GM21360 (cell line): Measurements from ENCODE around the gene TTC39C.

Experiments
- ATAC-seq: cut with Tn5 transposase; IDR thresholded peaks from one replicate; pipeline ENCODE4 v1.9.1; 2021; ENCODE audit warnings: mild to moderate bottlenecking, moderate library complexity; ENCODE audit not compliant: unreplicated experiment

Gene TTC39C

GRCh38 chr18:24075767-24076597 is 61.4 kb downstream of the TTC39C start:
- ATAC-seq = no peak

- ATAC-seq = no peak
These were observed 62.4 kb downstream of the TTC39C start for GRCh38 chr18:24076950-24077349.

DNA sequence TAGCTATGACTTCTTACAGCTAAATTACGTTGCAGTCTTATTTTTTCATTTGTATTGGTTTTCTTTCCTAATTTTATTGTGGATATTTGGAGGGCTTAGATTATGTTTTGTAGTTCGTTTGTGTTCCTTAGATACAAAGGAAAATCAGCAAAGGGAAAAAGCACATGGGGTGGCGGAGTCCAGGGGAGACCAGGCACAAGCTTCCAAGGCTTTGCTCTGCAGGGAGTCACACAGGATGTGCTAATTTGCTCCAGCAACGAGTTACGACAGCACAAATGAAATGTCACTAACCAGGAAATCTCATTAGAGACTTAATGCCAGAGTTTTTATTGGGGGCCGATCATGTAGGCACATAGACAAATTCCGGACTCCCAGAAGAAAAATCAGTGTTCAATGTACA is 63.8 kb downstream of the TTC39C start:
- ATAC-seq = no peak

DNA sequence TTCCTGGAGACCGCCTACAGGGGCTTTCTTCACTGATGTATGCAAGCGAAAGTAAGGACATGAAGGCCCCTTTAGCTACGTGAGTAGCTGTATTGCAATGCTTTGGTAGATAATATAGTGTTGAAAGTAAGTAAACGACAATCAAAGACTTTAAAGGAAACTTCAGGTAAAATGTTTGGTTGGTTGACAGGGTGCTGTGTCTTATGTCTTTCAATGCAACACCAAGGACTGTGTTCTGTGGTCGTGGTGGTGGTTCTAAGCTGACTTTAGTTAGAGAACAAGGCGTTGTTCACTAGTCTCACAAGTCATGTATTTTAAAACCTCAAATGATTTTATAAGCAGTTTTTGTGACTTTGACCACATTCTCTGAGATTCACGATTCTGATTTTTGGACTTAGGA is 66.3 kb downstream of the TTC39C start:
- no peak for ATAC-seq

GRCh38 chr18:24083550-24083949 is 69.0 kb downstream of the TTC39C start:
- ATAC-seq = no peak

DNA sequence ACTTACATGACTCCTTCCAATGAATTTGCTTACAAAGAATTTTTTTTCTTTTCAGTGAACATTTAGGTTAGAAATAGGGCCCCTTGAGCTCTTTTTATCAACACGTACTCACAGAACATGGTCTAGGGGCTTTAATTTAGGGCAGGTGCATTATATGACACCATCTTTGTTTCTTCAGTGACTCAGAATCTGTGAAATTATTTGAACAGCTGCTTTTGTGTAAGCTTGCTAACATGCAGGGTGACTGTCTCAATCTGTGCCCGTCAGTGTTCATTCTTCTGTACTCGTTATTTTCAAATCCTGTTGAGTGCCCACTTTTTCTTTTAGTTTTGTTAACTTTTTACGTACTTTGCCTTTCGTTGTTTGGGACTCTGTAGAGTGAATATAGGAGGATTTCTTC is 71.5 kb downstream of the TTC39C start:
- no peak for ATAC-seq

DNA sequence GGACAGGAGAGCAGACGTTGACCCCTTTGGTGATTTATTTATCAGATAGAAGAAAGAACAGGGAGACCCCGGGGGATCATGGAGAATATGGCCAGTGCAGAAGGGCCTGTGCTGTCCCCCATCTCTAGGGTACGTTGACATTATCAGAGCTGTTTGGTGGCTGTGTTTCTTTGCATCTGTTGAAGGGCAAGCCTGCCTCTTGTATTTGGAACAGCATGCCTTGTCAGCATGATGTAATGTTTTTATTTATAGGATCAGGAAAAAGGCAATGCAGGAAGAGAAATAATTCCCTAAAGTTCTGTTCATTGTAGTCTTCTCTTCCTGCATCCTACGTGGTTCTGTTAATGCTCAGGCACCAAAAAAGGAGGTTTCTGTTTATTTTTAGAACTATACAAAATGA is 74.5 kb downstream of the TTC39C start:
- ATAC-seq = no peak

- ATAC-seq = no peak
These were observed 75.2 kb downstream of the TTC39C start for GRCh38 chr18:24089515-24090337.

- ATAC-seq = no peak
These were observed 76.3 kb downstream of the TTC39C start for GRCh38 chr18:24090876-24091275.

DNA sequence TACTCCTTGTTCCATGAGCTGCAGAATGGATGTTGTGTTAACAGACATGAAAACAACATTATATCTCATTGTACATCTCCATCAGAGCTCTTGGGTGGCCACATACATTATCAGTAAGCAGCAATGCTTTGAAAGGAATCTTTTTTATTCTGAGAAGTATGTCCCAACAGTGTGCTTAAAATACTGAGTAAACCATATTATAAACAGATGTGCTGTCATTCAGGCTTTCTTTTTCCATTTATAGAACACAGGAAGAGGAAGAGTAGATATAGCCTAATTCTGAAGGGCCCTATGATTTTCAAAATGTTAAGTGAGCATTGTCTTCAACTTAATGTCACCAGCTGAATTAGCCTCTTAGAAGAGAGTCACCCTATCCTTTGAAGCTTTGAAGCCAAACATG is 80.0 kb downstream of the TTC39C start:
- no peak for ATAC-seq

DNA sequence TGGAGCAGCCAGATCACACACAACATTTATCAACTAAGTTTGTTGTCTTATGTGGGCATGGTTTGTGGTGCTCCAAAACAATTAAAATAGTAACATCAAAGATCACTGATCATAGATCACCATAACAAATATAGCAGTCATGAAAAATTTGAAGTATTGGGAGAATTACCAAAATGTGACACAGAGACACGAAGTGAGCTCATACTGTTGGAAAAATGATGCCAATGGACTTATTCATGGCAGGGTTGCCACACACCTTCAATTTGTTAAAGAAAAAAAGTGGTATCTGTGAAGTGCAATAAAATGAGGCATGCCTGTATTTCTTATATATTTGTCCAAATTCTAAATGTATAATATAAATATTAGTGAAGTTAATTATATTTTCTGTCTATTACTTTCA is 81.4 kb downstream of the TTC39C start:
- ATAC-seq = no peak

- ATAC-seq = no peak
These were observed 88.9 kb downstream of the TTC39C start for GRCh38 chr18:24103320-24104021.

DNA sequence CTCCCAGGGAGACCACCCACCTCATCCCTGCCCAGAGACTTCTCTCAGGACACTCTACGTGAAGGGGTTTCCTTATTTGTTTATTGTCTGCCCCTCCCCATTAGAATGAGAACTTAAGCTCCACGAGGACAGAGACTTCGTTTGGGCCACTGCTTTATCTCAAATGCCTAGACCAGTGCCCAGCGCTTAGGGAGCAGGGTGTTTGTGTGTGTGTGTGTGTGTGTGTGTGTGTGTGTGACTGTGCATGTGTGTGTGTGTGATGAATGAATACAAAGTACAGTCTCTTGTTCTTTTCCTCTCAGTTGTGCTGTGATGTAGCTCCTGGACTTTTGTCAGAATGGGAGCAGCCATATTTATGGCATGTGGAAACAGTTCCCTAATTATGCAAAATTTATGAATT is 89.9 kb downstream of the TTC39C start:
- ATAC-seq = no peak

- no peak for ATAC-seq
These were observed 94.1 kb downstream of the TTC39C start for GRCh38 chr18:24108641-24109040.

DNA sequence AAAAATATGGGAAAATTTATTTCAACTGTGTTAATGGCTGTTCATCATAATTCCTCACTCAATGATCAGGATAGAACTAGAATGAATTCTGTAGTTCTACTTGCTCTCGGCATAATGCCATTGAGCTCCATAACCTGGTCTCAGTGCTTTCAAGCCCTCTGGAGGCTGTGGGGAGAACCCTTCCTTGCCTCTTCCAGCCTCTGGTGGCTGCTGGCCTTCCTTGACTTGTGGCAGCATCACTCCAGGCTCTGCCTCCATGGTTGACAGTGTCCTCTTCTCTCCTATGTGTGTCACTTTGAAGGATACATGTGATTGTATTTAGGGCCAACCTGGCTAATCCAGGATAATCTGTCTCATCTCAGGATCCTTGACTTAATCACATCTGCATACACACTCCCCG is 97.4 kb downstream of the TTC39C start:
- ATAC-seq = no peak

GRCh38 chr18:24112464-24112863 is 97.9 kb downstream of the TTC39C start:
- ATAC-seq = no peak

DNA sequence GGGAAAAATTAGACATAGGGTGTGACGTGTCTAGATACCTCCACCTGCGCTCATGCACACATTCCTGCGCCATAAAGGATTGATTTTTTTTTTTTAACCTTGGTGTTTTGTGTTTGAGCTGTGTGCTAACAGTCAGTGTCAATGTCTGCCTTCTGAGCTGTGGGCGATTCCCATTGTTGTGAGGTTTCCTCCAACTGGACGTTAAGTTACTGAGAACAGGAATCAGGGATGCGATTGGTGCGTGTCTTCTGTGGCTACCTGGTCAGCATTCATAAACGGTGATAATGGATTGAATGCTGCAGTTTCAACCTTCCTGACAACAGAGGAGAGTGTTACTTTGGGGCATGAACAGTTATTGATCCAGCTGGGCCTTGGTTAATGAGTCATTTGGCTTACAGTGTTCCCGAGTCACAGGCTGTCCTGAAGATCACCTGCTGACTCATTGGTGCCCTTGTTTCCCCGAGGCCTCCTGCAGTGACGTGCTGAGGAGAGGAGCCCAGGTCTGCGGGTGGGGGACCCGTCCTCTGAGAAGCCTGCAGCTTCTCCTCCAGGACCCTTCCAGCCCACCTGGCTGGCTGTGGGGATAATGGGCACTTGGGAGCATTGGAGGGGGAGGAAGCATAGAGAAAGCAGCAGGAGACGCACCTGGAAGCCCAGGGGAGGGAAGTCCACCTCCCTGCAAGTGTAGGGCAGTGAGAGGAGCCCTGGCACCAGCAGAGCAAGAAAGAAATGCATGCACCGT is 98.5 kb downstream of the TTC39C start:
- no peak for ATAC-seq

GRCh38 chr18:24114924-24115549 is 100.5 kb downstream of the TTC39C start:
- no peak for ATAC-seq

- ATAC-seq = no peak
These were observed 101.1 kb downstream of the TTC39C start for GRCh38 chr18:24115628-24116027.
